ENCODE measurements around the gene GAS5.
A peak's percentile ranks its signal among the peaks of the same experiment; 100 is the strongest.
"Not testable (repeated sequence)": the region's sequence is repeated elsewhere in the genome, so short reads cannot be mapped to it uniquely, and the experiment has no call there.

The GAS5 gene

GRCh38 chr1:173867753-173868265, at the start of gene GAS5:
Gene GAS5 (minus strand): TSS chr1:173867989.
- peak; percentile 98 for DNase-seq (ENCODE audit: low spot score)

- no peak for DNase-seq (ENCODE audit: low spot score)
Measured at GRCh38 chr1:173917149-173917548, 49.4 kb upstream of the GAS5 start, which contains the start of gene SERPINC1. Gene SERPINC1 (minus strand): TSS chr1:173917327. CDS start chr1:173917259, 68 bp downstream.

- no peak for DNase-seq (ENCODE audit: low spot score)
Measured at GRCh38 chr1:173916667-173917066, 48.9 kb upstream of the GAS5 start.

GRCh38 chr1:173915596-173915995, 47.8 kb upstream of the GAS5 start:
- DNase-seq (ENCODE audit: low spot score) = no peak

GRCh38 chr1:173914366-173914871, 46.6 kb upstream of the GAS5 start:
- peak; percentile 51 for DNase-seq (ENCODE audit: low spot score)

GRCh38 chr1:173913111-173913510, 45.3 kb upstream of the GAS5 start:
- DNase-seq (ENCODE audit: low spot score) = no peak

- no peak for DNase-seq (ENCODE audit: low spot score)
Measured at GRCh38 chr1:173903827-173904531, 36.2 kb upstream of the GAS5 start.

GRCh38 chr1:173900992-173901391, 33.2 kb upstream of the GAS5 start:
- DNase-seq (ENCODE audit: low spot score) = no peak

- no peak for DNase-seq (ENCODE audit: low spot score)
Measured at GRCh38 chr1:173900427-173900826, 32.6 kb upstream of the GAS5 start.

GRCh38 chr1:173894189-173894588, 26.4 kb upstream of the GAS5 start:
- no peak for DNase-seq (ENCODE audit: low spot score)

GRCh38 chr1:173893611-173894010, 25.8 kb upstream of the GAS5 start:
- DNase-seq (ENCODE audit: low spot score) = no peak

GRCh38 chr1:173889885-173890284, 22.1 kb upstream of the GAS5 start:
- no peak for DNase-seq (ENCODE audit: low spot score)

- DNase-seq (ENCODE audit: low spot score) = no peak
Measured at GRCh38 chr1:173888749-173889148, 21.0 kb upstream of the GAS5 start.

GRCh38 chr1:173887627-173888026, 19.8 kb upstream of the GAS5 start:
- no peak for DNase-seq (ENCODE audit: low spot score)

- no peak for DNase-seq (ENCODE audit: low spot score)
Measured at GRCh38 chr1:173886746-173887611, 19.2 kb upstream of the GAS5 start.

GRCh38 chr1:173884701-173885100, 16.9 kb upstream of the GAS5 start:
- no peak for DNase-seq (ENCODE audit: low spot score)

- not testable (repeated sequence) for DNase-seq (ENCODE audit: low spot score)
Measured at GRCh38 chr1:173881117-173881516, 13.3 kb upstream of the GAS5 start.

GRCh38 chr1:173878251-173878650, 10.5 kb upstream of the GAS5 start:
- DNase-seq (ENCODE audit: low spot score) = no peak

GRCh38 chr1:173876732-173877131, 8.9 kb upstream of the GAS5 start:
- no peak for DNase-seq (ENCODE audit: low spot score)

- DNase-seq (ENCODE audit: low spot score) = no peak
Measured at GRCh38 chr1:173871500-173871899, 3.7 kb upstream of the GAS5 start.

GRCh38 chr1:173871091-173871490, 3.3 kb upstream of the GAS5 start:
- no peak for DNase-seq (ENCODE audit: low spot score)

GRCh38 chr1:173870252-173871075, 2.7 kb upstream of the GAS5 start:
- DNase-seq (ENCODE audit: low spot score) = peak; percentile 33

Data from hematopoietic multipotent progenitor cell treated with erythropoietin and hydrocortisone succinate and interleukin-3 and kit ligand, for 17 days (in vitro differentiated cells).